GM18870 (cell line): ENCODE results near the gene PML.

Source experiments
- ATAC-seq: cut with Tn5 transposase; IDR thresholded peaks from one replicate; pipeline ENCODE4 v1.9.1; 2021; ENCODE audit warnings: moderate library complexity; ENCODE audit not compliant: unreplicated experiment

Gene PML

GRCh38 chr15:73994413-73994883, at the start of gene PML:
PML (plus strand) TSS chr15:73994716; CDS start chr15:73994813, 97 bp downstream.
- peak; percentile 54 for ATAC-seq

- ATAC-seq: no peak
These were observed 49.4 kb upstream of the PML start for GRCh38 chr15:73945130-73945508.

- ATAC-seq: no peak
These were observed 48.3 kb upstream of the PML start for GRCh38 chr15:73946046-73946721.

- no peak for ATAC-seq
These were observed 47.6 kb upstream of the PML start for GRCh38 chr15:73946795-73947370.

- ATAC-seq: no peak
These were observed 46.9 kb upstream of the PML start for GRCh38 chr15:73947651-73948050.

- no peak for ATAC-seq
These were observed 46.1 kb upstream of the PML start for GRCh38 chr15:73948396-73948795.

GRCh38 chr15:73948982-73949381, 45.5 kb upstream of the PML start:
- ATAC-seq: no peak

GRCh38 chr15:73949496-73949895, 45.0 kb upstream of the PML start:
- no peak for ATAC-seq

- ATAC-seq: no peak
These were observed 44.1 kb upstream of the PML start for GRCh38 chr15:73950479-73950830.

- no peak for ATAC-seq
These were observed 43.5 kb upstream of the PML start for GRCh38 chr15:73950831-73951561.

- no peak for ATAC-seq
These were observed 42.9 kb upstream of the PML start for GRCh38 chr15:73951601-73952000.

- ATAC-seq: no peak
These were observed 42.2 kb upstream of the PML start for GRCh38 chr15:73952171-73952912.

GRCh38 chr15:73952913-73953750, 41.4 kb upstream of the PML start:
- ATAC-seq: no peak

- ATAC-seq: no peak
These were observed 40.0 kb upstream of the PML start for GRCh38 chr15:73954188-73955145.

GRCh38 chr15:73955326-73955725, 39.2 kb upstream of the PML start:
- ATAC-seq: no peak

- ATAC-seq: no peak
These were observed 38.4 kb upstream of the PML start for GRCh38 chr15:73955861-73956742.

GRCh38 chr15:73956743-73957135, 37.8 kb upstream of the PML start:
- no peak for ATAC-seq

- ATAC-seq: no peak
These were observed 37.2 kb upstream of the PML start for GRCh38 chr15:73957276-73957675.

GRCh38 chr15:73957785-73958184, 36.7 kb upstream of the PML start:
- ATAC-seq: no peak
